Activated T-cell treated with anti-CD3 and anti-CD28 coated beads, Interleukin-2, amount 50 U/mL, for 4 hours (primary cell): ENCODE data around the gene GMPPA. TPM values are rescaled to one million over a fixed set of nuclear protein-coding genes. Genes with fewer than 3 reads are reported as not detected.

Source experiments
- ATAC-seq, 2 donors: fragments of 200-7000 bp; cut with Tn5 transposase; one replicate each; pipeline ENCODE4 v1.10.0; 2021
- DNase-seq: peaks from one replicate; pipeline ENCODE4 v3.0.0-alpha.2; 2020
- H3K27me3 Mint-ChIP-seq: one replicate; pipeline ENCODE4 v1.8.0; 2021; ENCODE audit warnings: low read depth, mixed read lengths
- H3K36me3 Mint-ChIP-seq: one replicate; pipeline ENCODE4 v1.8.0; 2022; ENCODE audit warnings: mixed read lengths; ENCODE audit not compliant: insufficient read depth
- H3K4me1 Mint-ChIP-seq: one replicate; pipeline ENCODE4 v1.8.0; 2021; ENCODE audit warnings: low read depth, mixed read lengths
- H3K4me3 Mint-ChIP-seq: one replicate; pipeline ENCODE4 v1.8.0; 2021; ENCODE audit warnings: mild to moderate bottlenecking, moderate library complexity, mixed read lengths
- H3K9me3 Mint-ChIP-seq: one replicate; pipeline ENCODE4 v1.8.0; 2021; ENCODE audit warnings: mixed read lengths
- total RNA-seq, 3 donors: library from RNA; stranded (reverse); gene quantifications; one replicate each; pipeline ENCODE4 v1.2.1, GENCODE V29; 2021

GMPPA gene
- total RNA-seq, 3 donors from 2014 or later, result 36.8 to 47.9 (median 46.7) TPM

DNA sequence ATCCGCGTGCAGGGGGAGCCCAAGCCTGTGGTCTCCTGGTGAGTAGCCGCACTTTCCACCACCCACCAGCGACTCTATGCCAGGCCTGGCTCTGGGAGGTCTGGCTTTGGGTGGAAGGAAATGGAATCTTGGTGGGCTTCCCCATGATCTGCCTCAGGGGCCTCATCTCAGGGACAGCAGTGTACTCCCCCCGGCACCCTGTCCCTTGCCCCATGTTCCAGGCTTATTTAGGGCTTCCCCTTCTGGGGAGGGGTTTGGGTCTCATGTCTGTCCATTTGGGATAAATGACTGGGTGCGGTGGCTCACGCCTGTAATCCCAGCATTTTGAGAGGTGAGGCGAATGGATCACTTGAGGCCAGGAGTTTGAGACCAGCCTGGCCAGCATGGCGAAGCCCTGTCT lies 36.3 kb upstream of the GMPPA start:
- Mint-ChIP-seq H3K9me3 (no peaks in the 10 kb centered on the region), H3K4me1 (peaks cover 3% of the 10 kb centered on the region), H3K4me3 (no peak overlapping the region), H3K36me3 (no peaks in the 10 kb centered on the region), H3K27me3 (peaks cover 2% of the 10 kb centered on the region)
- ATAC-seq, result no peak
- DNase-seq, result no peak

DNA sequence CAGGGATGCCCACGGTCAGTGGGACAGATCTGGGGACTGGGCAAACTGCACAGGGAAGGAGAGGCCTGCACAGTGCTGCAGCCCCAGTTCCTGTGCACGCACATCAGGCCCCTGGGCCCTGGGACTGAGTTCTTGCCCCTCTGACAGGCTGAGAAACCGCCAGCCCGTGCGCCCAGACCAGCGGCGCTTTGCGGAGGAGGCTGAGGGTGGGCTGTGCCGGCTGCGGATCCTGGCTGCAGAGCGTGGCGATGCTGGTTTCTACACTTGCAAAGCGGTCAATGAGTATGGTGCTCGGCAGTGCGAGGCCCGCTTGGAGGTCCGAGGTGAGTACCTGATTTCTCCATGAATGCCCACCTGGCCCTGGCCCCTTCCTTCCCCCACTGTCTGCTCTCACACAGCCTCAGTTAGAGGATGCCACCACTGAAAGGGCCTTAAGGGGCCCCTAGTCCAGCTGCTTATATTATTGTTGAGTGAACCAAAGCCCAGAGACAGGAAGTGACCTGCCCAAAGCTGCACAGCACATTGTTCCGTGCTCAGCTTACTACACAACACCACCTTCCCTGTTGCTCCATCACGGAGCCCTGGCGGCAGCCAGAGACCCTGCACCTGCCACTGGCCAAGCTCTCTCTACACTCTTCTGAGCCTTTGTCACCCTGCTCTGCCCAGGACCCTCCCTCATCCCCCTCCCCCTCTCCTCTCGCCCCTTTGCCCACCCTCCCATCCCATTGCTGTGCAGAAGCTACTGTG lies 34.2 kb upstream of the GMPPA start:
- ATAC-seq, result no peak

DNA sequence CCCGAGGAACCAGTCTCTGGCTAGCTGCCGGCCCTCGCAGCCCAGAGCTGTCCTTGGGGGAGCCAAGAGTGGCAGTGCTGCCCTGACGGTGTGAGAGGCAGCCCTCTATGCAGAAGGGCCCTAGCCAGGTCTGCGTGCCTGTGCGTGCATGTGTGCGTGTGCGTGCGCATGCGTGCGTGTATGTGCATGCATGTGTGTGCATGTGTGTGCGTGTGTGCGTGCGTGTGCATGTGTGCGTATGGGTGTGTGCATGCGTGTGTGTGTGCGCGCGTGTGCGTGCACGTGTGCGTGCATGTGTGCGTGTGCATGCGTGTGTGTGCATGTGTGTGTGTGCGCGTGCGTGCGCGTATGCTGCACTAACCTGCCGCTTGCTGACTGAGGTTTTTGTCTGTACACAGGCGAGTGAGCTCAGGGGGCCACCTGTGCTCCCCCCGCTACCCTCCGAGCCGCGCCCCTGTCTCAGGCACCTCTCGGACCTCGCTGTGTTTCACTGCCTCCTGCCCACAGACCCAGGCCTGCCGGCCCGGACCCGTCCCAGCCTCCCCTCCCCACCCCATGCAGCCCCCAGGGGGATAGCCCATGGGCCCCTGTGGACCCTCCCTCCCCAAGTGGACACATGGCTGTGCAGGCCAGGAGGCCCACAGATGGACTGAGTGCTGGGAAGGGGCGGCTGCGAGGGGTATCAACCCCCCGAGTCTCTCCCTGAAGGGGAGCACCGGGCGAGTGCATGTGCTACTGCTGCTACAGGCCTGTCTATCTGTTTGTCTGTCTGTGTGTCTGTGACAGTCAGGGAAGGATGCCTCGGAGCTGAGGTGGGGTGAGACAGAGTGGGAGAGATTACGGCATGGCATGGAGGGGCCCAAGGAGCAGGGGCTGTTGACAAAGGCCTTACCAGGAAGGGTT lies 32.8 kb upstream of the GMPPA start:
- Mint-ChIP-seq H3K4me3 (no peak overlapping the region), H3K36me3 (no peaks in the 10 kb centered on the region), H3K4me1 (no peaks in the 10 kb centered on the region), H3K9me3 (no peaks in the 10 kb centered on the region), H3K27me3 (no peaks in the 10 kb centered on the region)
- no peak for DNase-seq
- no peak for ATAC-seq

More for the DNA sequence above, 34.2 kb upstream of the GMPPA start:
- Mint-ChIP-seq H3K4me1 (no peaks in the 10 kb centered on the region), H3K36me3 (no peaks in the 10 kb centered on the region), H3K4me3 (no peak overlapping the region), H3K27me3 (peaks cover 2% of the 10 kb centered on the region), H3K9me3 (no peaks in the 10 kb centered on the region)
- no peak for DNase-seq

DNA sequence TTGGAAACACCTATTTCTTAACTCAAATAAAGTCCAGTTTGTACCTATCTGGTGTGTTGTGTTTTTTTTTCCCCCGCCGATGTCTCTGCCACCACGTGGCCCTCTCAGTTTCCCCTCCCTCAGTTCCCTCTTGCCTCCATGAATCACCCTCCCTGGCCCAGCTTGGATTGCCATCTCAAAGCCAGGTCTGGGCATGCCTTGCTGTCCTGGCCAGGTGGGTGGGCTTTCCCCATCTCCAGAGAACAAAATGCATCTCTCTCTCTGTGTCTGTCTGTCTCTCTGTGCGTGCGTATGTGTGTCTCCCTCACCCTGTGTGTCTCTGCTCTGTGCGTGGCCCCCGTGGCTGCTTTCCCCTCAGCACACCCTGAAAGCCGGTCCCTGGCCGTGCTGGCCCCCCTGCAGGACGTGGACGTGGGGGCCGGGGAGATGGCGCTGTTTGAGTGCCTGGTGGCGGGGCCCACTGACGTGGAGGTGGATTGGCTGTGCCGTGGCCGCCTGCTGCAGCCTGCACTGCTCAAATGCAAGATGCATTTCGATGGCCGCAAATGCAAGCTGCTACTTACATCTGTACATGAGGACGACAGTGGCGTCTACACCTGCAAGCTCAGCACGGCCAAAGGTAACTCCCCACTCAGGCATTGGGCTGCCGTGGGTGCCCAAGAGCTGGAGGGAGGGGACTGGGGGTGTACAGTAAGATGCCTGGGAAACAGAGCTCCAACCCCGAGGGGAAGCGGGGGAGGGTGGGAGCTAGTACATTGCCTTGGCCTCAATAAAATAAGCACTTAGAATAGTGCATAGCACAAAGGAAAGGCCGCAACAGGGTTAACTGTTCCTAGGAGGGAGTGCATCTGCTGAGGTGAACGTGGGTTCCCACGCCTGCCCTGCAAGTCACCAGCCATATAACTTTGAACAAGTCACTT lies 31.6 kb upstream of the GMPPA start:
- H3K4me3 Mint-ChIP-seq, result no peak overlapping the region
- DNase-seq (no peak), ATAC-seq (no peak)
- no peaks in the 10 kb centered on the region for H3K27me3 Mint-ChIP-seq
- H3K9me3 Mint-ChIP-seq, result no peaks in the 10 kb centered on the region
- no peaks in the 10 kb centered on the region for H3K4me1 Mint-ChIP-seq
- H3K36me3 Mint-ChIP-seq, result no peaks in the 10 kb centered on the region

DNA sequence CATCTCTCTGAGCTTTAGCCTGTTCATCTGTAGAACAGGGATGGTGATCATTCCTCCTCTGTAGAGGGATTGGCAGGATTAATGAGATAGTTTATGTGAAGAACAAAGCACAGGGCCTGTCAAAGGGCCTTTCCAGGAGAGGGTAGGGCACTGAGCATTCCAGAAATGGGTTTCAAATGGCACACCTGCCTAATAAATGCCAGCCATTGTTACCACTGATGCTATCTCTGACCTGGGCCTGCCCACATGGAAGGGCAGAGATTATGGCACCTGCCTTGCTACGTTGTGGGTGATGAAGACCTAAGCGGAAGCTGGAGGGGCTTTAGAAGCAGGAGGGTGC lies 31.0 kb upstream of the GMPPA start:
- no peaks in the 10 kb centered on the region for H3K36me3 Mint-ChIP-seq
- no peak for ATAC-seq
- H3K27me3 Mint-ChIP-seq, result no peaks in the 10 kb centered on the region
- no peak for DNase-seq
- no peak overlapping the region for H3K4me3 Mint-ChIP-seq
- H3K9me3 Mint-ChIP-seq, result no peaks in the 10 kb centered on the region
- no peaks in the 10 kb centered on the region for H3K4me1 Mint-ChIP-seq

DNA sequence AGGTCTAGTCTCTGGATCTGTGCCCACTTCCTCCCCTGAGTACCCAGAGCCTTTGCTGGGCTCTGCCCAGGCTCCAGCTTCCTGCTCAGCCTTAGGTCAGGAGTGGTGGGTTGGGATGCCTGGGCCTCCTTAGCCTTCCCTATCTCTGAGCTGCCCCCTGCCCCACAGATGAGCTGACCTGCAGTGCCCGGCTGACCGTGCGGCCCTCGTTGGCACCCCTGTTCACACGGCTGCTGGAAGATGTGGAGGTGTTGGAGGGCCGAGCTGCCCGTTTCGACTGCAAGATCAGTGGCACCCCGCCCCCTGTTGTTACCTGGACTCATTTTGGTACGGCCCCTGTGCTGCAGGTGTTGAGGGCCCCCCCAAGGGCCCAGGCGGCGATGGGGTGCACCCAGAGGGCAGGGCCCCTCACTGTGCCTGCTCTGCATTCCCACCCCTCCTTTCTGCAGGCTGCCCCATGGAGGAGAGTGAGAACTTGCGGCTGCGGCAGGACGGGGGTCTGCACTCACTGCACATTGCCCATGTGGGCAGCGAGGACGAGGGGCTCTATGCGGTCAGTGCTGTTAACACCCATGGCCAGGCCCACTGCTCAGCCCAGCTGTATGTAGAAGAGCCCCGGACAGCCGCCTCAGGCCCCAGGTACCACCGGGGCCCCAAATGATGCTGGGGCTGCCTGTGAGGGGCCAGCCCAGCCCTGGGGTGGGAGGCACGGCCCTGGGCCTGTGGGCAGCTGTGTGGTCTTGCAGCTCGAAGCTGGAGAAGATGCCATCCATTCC lies 30.1 kb upstream of the GMPPA start:
- H3K27me3 Mint-ChIP-seq, result no peaks in the 10 kb centered on the region
- ATAC-seq (no peak), DNase-seq (no peak)
- H3K36me3 Mint-ChIP-seq, result no peaks in the 10 kb centered on the region
- no peaks in the 10 kb centered on the region for H3K4me1 Mint-ChIP-seq
- H3K9me3 Mint-ChIP-seq, result no peaks in the 10 kb centered on the region
- no peak overlapping the region for H3K4me3 Mint-ChIP-seq

DNA sequence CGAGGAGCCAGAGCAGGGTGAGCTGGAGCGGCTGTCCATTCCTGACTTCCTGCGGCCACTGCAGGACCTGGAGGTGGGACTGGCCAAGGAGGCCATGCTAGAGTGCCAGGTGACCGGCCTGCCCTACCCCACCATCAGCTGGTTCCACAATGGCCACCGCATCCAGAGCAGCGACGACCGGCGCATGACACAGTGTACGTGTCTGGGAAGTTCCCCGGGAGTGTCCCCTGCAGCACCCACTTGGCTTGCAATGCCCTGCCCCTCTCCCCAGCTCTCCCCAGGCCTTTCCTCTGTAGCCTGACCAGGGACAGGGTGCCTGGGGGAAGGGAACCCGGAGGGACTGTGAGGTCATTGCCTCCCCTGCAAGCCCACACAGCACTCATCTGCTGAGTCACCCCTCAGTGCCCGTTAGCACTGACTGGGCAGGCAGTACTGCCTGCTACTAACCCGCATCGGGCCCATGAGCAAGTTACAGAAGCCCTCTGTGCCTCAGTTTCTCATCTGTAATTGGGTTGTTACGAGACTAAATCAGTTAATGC lies 29.4 kb upstream of the GMPPA start:
- no peak for DNase-seq
- Mint-ChIP-seq H3K4me3 (no peak overlapping the region), H3K27me3 (no peaks in the 10 kb centered on the region), H3K9me3 (no peaks in the 10 kb centered on the region), H3K36me3 (no peaks in the 10 kb centered on the region), H3K4me1 (no peaks in the 10 kb centered on the region)
- ATAC-seq, result no peak

DNA sequence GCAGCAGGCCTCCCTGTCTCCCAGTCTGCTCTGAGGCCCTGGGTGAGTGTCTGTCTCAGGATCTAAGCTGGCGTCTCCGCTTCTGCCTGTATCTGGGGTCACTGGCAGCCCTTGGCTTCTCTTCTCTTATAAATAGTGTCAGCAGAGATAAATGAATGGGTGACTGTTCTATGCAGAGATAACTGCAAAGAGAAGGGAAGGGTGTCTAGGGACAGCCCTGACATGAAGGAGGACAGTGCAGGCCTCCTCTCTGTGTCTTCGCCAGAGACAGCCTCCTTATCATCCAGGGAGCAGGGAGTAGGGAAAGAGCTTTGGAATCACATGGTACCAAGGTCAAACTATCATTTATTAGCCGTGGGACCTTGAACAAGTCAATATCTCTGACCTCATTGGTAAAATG lies 28.3 kb upstream of the GMPPA start:
- ATAC-seq, result no peak
- Mint-ChIP-seq H3K36me3 (no peaks in the 10 kb centered on the region), H3K9me3 (no peaks in the 10 kb centered on the region), H3K27me3 (peaks cover under 1% of the 10 kb centered on the region), H3K4me3 (no peak overlapping the region), H3K4me1 (no peaks in the 10 kb centered on the region)
- no peak for DNase-seq

DNA sequence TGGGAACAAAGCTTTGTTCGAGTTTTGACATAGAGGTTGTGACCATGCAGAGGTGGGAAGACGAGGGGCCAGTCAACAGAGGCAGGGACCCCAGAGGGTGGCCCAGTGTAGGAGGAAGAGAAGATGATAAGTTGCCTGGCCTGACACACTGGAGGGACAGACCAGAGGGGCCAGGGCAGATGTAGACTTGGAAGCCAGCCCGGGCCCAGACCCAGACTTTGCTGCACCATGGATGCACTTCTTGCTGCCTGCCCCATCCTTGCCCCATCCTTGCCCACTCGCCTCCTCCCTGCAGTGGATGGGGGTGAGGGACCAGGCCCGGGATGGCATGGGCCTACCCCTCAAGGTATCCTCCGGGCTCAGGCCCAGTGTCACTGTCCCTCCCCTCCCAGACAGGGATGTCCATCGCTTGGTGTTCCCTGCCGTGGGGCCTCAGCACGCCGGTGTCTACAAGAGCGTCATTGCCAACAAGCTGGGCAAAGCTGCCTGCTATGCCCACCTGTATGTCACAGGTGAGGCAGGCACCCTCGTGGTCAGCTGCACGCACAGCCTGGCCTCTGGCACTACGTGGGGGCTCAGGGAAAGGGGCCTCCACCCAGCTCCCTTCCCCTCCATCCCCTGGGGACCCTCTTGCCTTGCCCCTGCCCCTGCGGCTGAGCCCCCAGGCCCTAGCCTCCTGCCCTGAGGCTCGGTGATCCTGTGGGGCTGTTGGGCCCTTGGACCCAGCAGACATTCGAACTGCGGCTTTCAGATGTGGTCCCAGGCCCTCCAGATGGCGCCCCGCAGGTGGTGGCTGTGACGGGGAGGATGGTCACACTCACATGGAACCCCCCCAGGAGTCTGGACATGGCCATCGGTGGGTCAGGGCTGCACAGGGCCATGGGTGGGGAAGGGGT lies 27.0 kb upstream of the GMPPA start:
- Mint-ChIP-seq H3K9me3 (no peaks in the 10 kb centered on the region), H3K4me1 (peaks cover 4% of the 10 kb centered on the region), H3K4me3 (no peak overlapping the region), H3K27me3 (peaks cover 7% of the 10 kb centered on the region), H3K36me3 (no peaks in the 10 kb centered on the region)
- ATAC-seq (no peak), DNase-seq (no peak)

DNA sequence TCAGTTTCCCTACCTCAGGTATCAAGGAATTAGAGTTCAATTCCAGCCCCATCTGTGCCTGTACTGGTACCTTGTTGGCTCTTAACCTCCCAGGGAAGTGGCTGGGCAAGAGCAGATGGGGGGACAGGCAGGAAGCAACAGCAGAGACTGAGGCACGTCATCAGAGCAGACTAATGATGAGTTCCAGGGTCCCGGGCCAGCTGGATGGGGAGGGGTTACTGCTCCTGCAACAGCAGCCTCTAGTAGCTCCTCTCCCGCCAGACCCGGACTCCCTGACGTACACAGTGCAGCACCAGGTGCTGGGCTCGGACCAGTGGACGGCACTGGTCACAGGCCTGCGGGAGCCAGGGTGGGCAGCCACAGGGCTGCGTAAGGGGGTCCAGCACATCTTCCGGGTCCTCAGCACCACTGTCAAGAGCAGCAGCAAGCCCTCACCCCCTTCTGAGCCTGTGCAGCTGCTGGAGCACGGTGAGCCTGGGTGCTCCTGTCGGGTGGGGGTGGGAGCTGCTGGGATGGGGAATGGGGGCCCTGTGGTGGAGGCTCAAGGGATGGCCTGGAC lies 26.0 kb upstream of the GMPPA start:
- Mint-ChIP-seq H3K27me3 (peaks cover 7% of the 10 kb centered on the region), H3K4me3 (no peak overlapping the region)

DNA sequence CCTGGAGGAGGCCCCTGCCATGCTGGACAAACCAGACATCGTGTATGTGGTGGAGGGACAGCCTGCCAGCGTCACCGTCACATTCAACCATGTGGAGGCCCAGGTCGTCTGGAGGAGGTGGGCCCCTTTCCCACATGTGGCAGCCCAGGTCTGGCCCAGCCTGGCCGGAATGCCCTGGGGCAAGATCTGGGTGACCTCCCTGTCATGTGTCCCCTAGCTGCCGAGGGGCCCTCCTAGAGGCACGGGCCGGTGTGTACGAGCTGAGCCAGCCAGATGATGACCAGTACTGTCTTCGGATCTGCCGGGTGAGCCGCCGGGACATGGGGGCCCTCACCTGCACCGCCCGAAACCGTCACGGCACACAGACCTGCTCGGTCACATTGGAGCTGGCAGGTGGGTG lies 25.2 kb upstream of the GMPPA start:
- Mint-ChIP-seq H3K27me3 (peaks cover 7% of the 10 kb centered on the region), H3K4me3 (no peak overlapping the region), H3K36me3 (no peaks in the 10 kb centered on the region), H3K9me3 (no peaks in the 10 kb centered on the region), H3K4me1 (peaks cover 4% of the 10 kb centered on the region)
- DNase-seq (no peak), ATAC-seq (no peak)

More for the DNA sequence above, 26.0 kb upstream of the GMPPA start:
- Mint-ChIP-seq H3K36me3 (no peaks in the 10 kb centered on the region), H3K9me3 (no peaks in the 10 kb centered on the region), H3K4me1 (peaks cover 4% of the 10 kb centered on the region)
- DNase-seq (no peak), ATAC-seq (no peak)

DNA sequence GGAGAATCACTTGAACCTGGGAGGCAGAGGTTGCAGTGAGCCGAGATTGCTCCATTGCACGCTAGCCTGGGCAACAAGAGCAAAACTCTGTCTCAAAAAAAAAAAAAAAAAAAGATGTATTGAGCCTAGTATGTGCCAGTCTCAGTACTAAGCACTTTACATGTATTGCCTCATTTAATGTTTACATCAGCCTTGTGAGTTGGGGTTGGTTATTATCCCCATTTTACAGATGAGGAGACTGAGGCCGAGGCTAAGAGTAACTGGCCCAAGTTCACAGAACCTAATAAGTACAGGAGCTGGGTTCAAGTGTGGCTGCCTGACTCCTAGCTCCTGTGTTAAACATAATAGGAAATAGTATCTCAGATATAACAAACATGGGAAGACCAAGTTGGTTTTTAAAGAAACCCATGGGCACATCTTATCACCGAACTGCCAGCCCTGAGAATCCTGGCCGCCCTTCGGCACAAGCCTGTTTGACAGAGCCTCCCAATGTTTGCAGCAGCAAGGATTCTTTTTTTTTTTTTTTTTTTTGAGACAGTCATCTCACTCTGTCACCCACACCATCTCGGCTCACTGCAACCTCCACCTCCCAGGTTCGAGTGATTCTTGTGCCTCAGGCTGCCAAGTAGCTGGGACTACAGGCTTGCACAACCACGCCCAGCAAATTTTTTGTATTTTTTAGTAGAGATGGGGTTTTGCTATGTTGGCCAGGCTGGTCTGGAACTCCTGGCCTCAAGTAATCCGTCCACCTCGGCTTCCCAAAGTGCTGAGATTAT lies 24.2 kb upstream of the GMPPA start:
- ATAC-seq (no peak), DNase-seq (no peak)
- peaks cover 7% of the 10 kb centered on the region for H3K27me3 Mint-ChIP-seq
- no peaks in the 10 kb centered on the region for H3K9me3 Mint-ChIP-seq
- no peaks in the 10 kb centered on the region for H3K36me3 Mint-ChIP-seq
- H3K4me3 Mint-ChIP-seq, result no peak overlapping the region
- peaks cover 4% of the 10 kb centered on the region for H3K4me1 Mint-ChIP-seq
